GM13977 (cell line): ENCODE results near the gene MTA1.

Experiments used
- DNase-seq: peaks from one replicate; pipeline ENCODE4 v3.0.0; 2012; ENCODE audit warnings: low spot score
- CTCF ChIP-seq: IDR thresholded peaks from 2 replicates; pipeline ENCODE4 v1.5.1; 2012; ENCODE audit warnings: mild to moderate bottlenecking, control low read depth; ENCODE audit not compliant: insufficient read depth; ENCODE audit errors: extremely low read depth, missing control alignments
- in situ Hi-C: fragments of 300-500 bp; cut with MboI; formaldehyde crosslinking; loops from one replicate; pipeline ENCODE4 v1.12.0; 2022; ENCODE audit warnings: low sequenced_read_pairs, low pct_unique_long_range_greater_than_20kb, mixed read lengths, inconsistent platforms; ENCODE audit not compliant: unreplicated experiment

Gene MTA1

GRCh38 chr14:105453847-105454246, 34.2 kb downstream of the MTA1 start:
- in situ Hi-C loops = no loop called here
- no peak for DNase-seq
- TF ChIP-seq CTCF = no peak

- in situ Hi-C loops = no loop called here
- no peak for DNase-seq
- no peak for TF ChIP-seq CTCF
Measured at GRCh38 chr14:105455086-105455640, 35.5 kb downstream of the MTA1 start.

GRCh38 chr14:105455766-105456660, 36.4 kb downstream of the MTA1 start:
- in situ Hi-C loops = no loop called here
- no peak for TF ChIP-seq CTCF
- DNase-seq = no peak

- in situ Hi-C loops = no loop called here
- no peak for TF ChIP-seq CTCF
Measured at GRCh38 chr14:105456736-105457617, 37.4 kb downstream of the MTA1 start.

GRCh38 chr14:105458010-105458409, 38.4 kb downstream of the MTA1 start:
- in situ Hi-C loops = no loop called here
- DNase-seq = no peak
- TF ChIP-seq CTCF = no peak

More at GRCh38 chr14:105456736-105457617, 37.4 kb downstream of the MTA1 start:
- DNase-seq = no peak

- TF ChIP-seq CTCF = no peak
- in situ Hi-C loops = no loop called here
- DNase-seq = no peak
Measured at GRCh38 chr14:105458571-105458970, 38.9 kb downstream of the MTA1 start.
